Sigmoid colon (tissue), 7 donors: ENCODE measurements around the gene KCNMB1. TPM values are rescaled to one million over a fixed set of nuclear protein-coding genes. Genes with fewer than 3 reads are reported as not detected.

Source experiments
- DNase-seq: peaks from one replicate; pipeline ENCODE4 v3.0.0-alpha.2; 2019
- H3K27ac ChIP-seq, 4 donors: fragments of 200-600 bp; sonication (generic); one replicate each; pipeline ENCODE4 v1.5.1; 2016 to 2019; ENCODE audit warnings: mild to moderate bottlenecking in 1 of 4
- H3K27me3 ChIP-seq, 3 donors: fragments of 200-600 bp; sonication (generic); one replicate each; pipeline ENCODE4 v1.5.1; 2019; ENCODE audit warnings: mild to moderate bottlenecking in 1 of 3
- H3K36me3 ChIP-seq, 4 donors: fragments of 200-600 bp; sonication (generic); one replicate each; pipeline ENCODE4 v1.5.1; 2016 to 2019
- H3K4me1 ChIP-seq, 4 donors: fragments of 200-600 bp; sonication (generic); one replicate each; pipeline ENCODE4 v1.5.1; 2017 to 2019
- H3K4me3 ChIP-seq, 4 donors: fragments of 200-600 bp; sonication (generic); one replicate each; pipeline ENCODE4 v1.5.1; 2017 to 2019; ENCODE audit warnings: mild to moderate bottlenecking in 2 of 4, moderate library complexity in 1 of 4
- H3K9me3 ChIP-seq, 4 donors: fragments of 200-600 bp in 3 of 4; sonication (generic) in 3 of 4; one replicate each; pipeline versions ENCODE4 v1.5.1 to v1.6.1; 2013 to 2019
- EP300 ChIP-seq, 4 donors: sonication (generic); formaldehyde crosslinking; IDR thresholded peaks; one replicate each; pipeline ENCODE4 v1.6.1; 2017; ENCODE audit warnings: antibody characterized with exemption in 4 of 4
- POLR2A ChIP-seq, 2 donors: fragments of 450-650 bp; IDR thresholded peaks; one replicate each; pipeline ENCODE4 v1.6.1; 2016; ENCODE audit warnings: antibody characterized with exemption in 2 of 2, mild to moderate bottlenecking in 2 of 2, moderate library complexity in 2 of 2
- POLR2AphosphoS5 ChIP-seq, 4 donors: sonication (generic); formaldehyde crosslinking; IDR thresholded peaks; one replicate each; pipeline ENCODE4 v1.6.1; 2017; ENCODE audit warnings: antibody characterized with exemption in 4 of 4
- WGBS, 2 donors: extraction: QIAGEN DNeasy Blood & Tissue Kit; methylation state at CpG; one replicate each; pipeline ENCODE4 v1.1.7; 2013; 5-methylcytosine and 5-hydroxymethylcytosine counted together
- intact Hi-C: fragments of 100-400 bp; cut with DNase I; formaldehyde crosslinking; loops from one replicate; pipeline ENCODE4 v1.15.1; 2023
- polyA plus RNA-seq, 3 donors: library from polyadenylated mRNA; stranded (reverse); fragments of 200-250 nt; gene quantifications; one replicate each; pipeline ENCODE4 v1.2.3, GENCODE V29; 2013
- total RNA-seq, 4 donors: library from RNA; depleted of rRNA; stranded (reverse); fragments of >200 nt; gene quantifications; one replicate each; pipeline ENCODE4 v1.1.0, GENCODE V29; 2016
- TF ChIP-seq, protein P1 (sequence below), 4 experiments: fragments of 450-650 bp in 3 of 4; fragments of 200-600 bp in 1 of 4; IDR thresholded peaks; one replicate each; pipeline ENCODE4 v1.5.1; 2016 to 2019; ENCODE audit warnings: antibody characterized with exemption in 4 of 4, mild to moderate bottlenecking in 3 of 4, moderate library complexity in 2 of 4
- donor health status: healthy with polysubstance abuse.
- donor health status: Bipolar disorder and iron deficiency.
- donor health status: healthy.

KCNMB1 gene
- total and polyA plus RNA-seq, 7 donors: 0.46 to 59.8 (median 38.6) TPM

DNA sequence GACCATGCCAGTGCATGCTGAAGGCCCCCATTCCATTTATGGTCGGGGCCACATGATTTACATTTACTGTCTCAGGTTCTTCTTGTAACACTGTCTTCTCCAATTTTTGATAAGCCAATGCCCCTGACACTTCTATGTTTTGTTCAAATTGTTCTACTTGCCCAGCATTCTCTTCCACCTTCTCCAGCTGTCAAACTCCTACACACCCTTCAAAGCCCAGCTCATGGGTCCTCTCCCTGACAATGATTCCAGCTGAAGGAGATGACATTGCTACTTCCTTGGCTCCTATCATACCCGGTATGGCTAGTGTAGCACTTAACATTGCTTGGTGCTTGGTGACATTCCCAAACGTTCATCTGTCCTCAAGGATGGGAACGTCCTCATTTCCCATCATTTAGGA lies 41.1 kb upstream of the KCNMB1 start:
- H3K36me3 ChIP-seq: no peaks in the 10 kb centered on the region
- intact Hi-C loops: no loop called here
- no peak overlapping the region for H3K4me3 ChIP-seq
- no peaks in the 10 kb centered on the region for H3K9me3 ChIP-seq
- DNase-seq: no peak
- peaks cover 0 to 3% (median 0%) of the 10 kb centered on the region in 4 donors for H3K4me1 ChIP-seq
- no peak overlapping the region for H3K27ac ChIP-seq
- TF ChIP-seq EP300 (IDR thresholded peaks at IDR 0.05) (no peak), POLR2AphosphoS5 (IDR thresholded peaks at IDR 0.05) (no peak), POLR2A (IDR thresholded peaks at IDR 0.05) (no peak)
- TF ChIP-seq, protein P1, sequence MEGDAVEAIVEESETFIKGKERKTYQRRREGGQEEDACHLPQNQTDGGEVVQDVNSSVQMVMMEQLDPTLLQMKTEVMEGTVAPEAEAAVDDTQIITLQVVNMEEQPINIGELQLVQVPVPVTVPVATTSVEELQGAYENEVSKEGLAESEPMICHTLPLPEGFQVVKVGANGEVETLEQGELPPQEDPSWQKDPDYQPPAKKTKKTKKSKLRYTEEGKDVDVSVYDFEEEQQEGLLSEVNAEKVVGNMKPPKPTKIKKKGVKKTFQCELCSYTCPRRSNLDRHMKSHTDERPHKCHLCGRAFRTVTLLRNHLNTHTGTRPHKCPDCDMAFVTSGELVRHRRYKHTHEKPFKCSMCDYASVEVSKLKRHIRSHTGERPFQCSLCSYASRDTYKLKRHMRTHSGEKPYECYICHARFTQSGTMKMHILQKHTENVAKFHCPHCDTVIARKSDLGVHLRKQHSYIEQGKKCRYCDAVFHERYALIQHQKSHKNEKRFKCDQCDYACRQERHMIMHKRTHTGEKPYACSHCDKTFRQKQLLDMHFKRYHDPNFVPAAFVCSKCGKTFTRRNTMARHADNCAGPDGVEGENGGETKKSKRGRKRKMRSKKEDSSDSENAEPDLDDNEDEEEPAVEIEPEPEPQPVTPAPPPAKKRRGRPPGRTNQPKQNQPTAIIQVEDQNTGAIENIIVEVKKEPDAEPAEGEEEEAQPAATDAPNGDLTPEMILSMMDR (IDR thresholded peaks at IDR 0.05): no peak
- 42 to 81% methylated on average over 4 of the region's 4 CpGs for WGBS, 2 donors
- peaks cover 0 to 24% (median 9%) of the 10 kb centered on the region in 3 donors for H3K27me3 ChIP-seq

DNA sequence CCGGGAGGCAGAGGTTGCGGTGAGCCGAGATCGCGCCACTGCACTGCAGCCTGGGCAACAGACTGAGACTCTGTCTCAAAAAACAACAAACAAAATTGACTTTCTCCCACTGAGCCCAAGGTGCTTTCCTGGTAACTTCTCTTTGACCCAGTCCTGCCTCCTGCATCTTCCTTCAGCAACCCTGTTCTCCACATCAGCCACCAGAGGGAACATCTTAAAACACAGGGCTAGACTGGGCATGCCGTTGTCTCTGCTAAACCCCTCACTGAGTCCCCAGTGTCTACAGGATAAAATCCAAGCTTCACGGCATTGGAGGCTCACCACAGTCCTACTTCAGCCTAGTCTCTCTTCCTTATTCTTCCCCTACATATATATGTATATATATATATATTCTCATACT lies 39.8 kb upstream of the KCNMB1 start:
- Histone ChIP-seq H3K9me3 (no peaks in the 10 kb centered on the region), H3K27me3 (peaks cover 0 to 24% (median 9%) of the 10 kb centered on the region in 3 donors), H3K4me3 (no peak overlapping the region), H3K27ac (no peak overlapping the region), H3K36me3 (no peaks in the 10 kb centered on the region), H3K4me1 (peaks cover 0 to under 1% (median 0%) of the 10 kb centered on the region in 4 donors)
- DNase-seq: no peak
- WGBS, 2 donors: 57 to 66% methylated on average over 7 of the region's 7 CpGs
- intact Hi-C loops: no loop called here
- no peak for TF ChIP-seq POLR2A (IDR thresholded peaks at IDR 0.05)
- TF ChIP-seq, protein P1 (IDR thresholded peaks at IDR 0.05): no peak
- no peak for TF ChIP-seq POLR2AphosphoS5 (IDR thresholded peaks at IDR 0.05)
- TF ChIP-seq EP300 (IDR thresholded peaks at IDR 0.05): no peak

DNA sequence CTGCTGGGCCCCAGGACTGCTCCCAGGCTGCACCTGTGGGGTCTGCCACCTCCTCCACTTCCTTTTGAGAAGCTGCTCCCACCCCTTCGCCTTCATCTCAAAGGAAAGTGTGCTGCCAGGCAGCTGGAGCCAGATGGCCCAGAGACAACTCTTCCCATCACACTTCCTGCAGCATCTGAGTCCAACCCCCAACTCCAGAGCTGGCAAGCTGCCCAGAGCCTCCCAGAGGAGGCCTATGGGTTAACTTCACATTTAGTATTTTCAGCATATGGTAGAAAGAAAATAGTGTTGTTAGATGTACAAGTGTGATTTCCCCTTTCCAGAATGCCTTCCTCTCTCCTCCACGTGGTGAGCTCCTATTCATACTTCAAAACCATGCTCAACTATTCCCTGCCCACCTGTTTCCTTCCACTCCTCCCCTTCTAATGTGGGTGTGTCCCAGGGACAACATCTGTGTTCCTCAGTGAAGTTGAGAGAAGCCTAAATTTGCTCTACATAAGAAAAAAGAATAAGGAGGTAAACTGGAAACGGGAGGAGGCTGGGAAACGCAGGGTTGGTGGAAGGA lies 38.6 kb upstream of the KCNMB1 start:
- intact Hi-C loops: no loop called here
- H3K4me1 ChIP-seq: peaks cover 0 to 6% (median 0%) of the 10 kb centered on the region in 4 donors
- H3K36me3 ChIP-seq: no peaks in the 10 kb centered on the region
- H3K27me3 ChIP-seq: peaks cover 0 to 12% (median 6%) of the 10 kb centered on the region in 3 donors
- H3K27ac ChIP-seq: no peak overlapping the region
- TF ChIP-seq POLR2A (IDR thresholded peaks at IDR 0.05) (no peak), EP300 (IDR thresholded peaks at IDR 0.05) (no peak), POLR2AphosphoS5 (IDR thresholded peaks at IDR 0.05) (no peak)
- TF ChIP-seq, protein P1 (IDR thresholded peaks at IDR 0.05): no peak
- WGBS, 2 donors: 32 to 42% methylated on average over 4 of the region's 4 CpGs
- no peak overlapping the region for H3K4me3 ChIP-seq
- no peak for DNase-seq
- no peaks in the 10 kb centered on the region for H3K9me3 ChIP-seq

DNA sequence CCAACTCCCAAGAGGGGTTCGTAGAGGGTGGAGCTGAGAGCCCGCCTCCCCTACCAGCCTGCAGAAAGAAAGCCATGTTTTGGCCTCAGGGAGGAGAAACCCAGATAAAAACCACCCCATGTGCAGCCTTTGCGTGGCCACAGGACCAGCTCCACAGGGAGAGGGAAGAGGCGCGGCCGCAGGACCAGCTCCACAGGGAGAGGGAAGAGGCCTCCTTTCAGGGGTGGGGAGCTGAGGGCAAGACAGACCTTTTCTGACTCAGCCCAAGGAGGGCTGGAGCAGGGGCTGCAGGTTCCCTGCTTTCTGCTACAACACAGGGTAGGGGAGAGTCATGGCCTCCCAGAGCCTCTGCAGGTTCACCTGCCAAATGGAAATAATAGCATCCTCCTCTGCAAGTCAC lies 37.6 kb upstream of the KCNMB1 start:
- Histone ChIP-seq H3K27me3 (peaks cover 0 to 10% (median 6%) of the 10 kb centered on the region in 3 donors), H3K36me3 (no peaks in the 10 kb centered on the region), H3K27ac (no peak overlapping the region), H3K4me1 (peaks cover 0 to 6% (median under 1%) of the 10 kb centered on the region in 4 donors), H3K9me3 (no peaks in the 10 kb centered on the region), H3K4me3 (no peak overlapping the region)
- DNase-seq: no peak
- intact Hi-C loops: no loop called here
- TF ChIP-seq EP300 (IDR thresholded peaks at IDR 0.05): no peak
- no peak for TF ChIP-seq POLR2A (IDR thresholded peaks at IDR 0.05)
- TF ChIP-seq, protein P1 (IDR thresholded peaks at IDR 0.05): no peak
- no peak for TF ChIP-seq POLR2AphosphoS5 (IDR thresholded peaks at IDR 0.05)
- 67 to 77% methylated on average over 6 of the region's 6 CpGs for WGBS, 2 donors
